Stimulated activated memory B cell treated with anti-CD40 and anti-IgM and Interleukin-4, amounts not matched to agents 10 μg/mL and 1 μg/mL and 100 μg/mL, for 72 hours (primary cell): ENCODE results near the gene CEP76.
"Not testable (repeated sequence)": the region's sequence is repeated elsewhere in the genome, so short reads cannot be mapped to it uniquely, and the experiment has no call there.

Source experiments
- ATAC-seq: fragments of 150-1000 bp; cut with Tn5 transposase; 2 replicates; pipeline ENCODE4 v1.10.0; 2021
- H3K27ac Mint-ChIP-seq: one replicate; pipeline ENCODE4 v1.8.0; 2022; ENCODE audit warnings: mild to moderate bottlenecking, mixed read lengths
- H3K27me3 Mint-ChIP-seq: one replicate; pipeline ENCODE4 v1.8.0; 2022; ENCODE audit warnings: mixed read lengths
- H3K36me3 Mint-ChIP-seq: one replicate; pipeline ENCODE4 v1.8.0; 2022; ENCODE audit warnings: mixed read lengths
- H3K4me1 Mint-ChIP-seq: one replicate; pipeline ENCODE4 v1.8.0; 2022; ENCODE audit warnings: mixed read lengths
- H3K4me3 Mint-ChIP-seq: one replicate; pipeline ENCODE4 v1.8.0; 2022; ENCODE audit warnings: mild to moderate bottlenecking, moderate library complexity, mixed read lengths
- H3K9me3 Mint-ChIP-seq: one replicate; pipeline ENCODE4 v1.8.0; 2022; ENCODE audit warnings: mixed read lengths

CEP76 gene

GRCh38 chr18:12659904-12660605, 42.5 kb downstream of the CEP76 start:
- Mint-ChIP-seq H3K27me3 (peaks cover 13% of the 10 kb centered on the region), H3K36me3 (no peaks in the 10 kb centered on the region), H3K9me3 (no peaks in the 10 kb centered on the region), H3K4me1 (peaks cover 14% of the 10 kb centered on the region), H3K4me3 (no peak overlapping the region), H3K27ac (no peak overlapping the region)
- no peak for ATAC-seq

GRCh38 chr18:12658426-12659138, 43.9 kb downstream of the CEP76 start:
- Mint-ChIP-seq H3K27me3 (peaks cover 23% of the 10 kb centered on the region), H3K4me3 (peak overlapping the region; percentile 84), H3K4me1 (peaks cover 14% of the 10 kb centered on the region), H3K9me3 (no peaks in the 10 kb centered on the region), H3K36me3 (no peaks in the 10 kb centered on the region), H3K27ac (peak overlapping the region; percentile 71)
- no peak for ATAC-seq

- Mint-ChIP-seq H3K27ac (peak within 1 kb of the TSS; percentile 71), H3K4me1 (peaks cover 14% of the 10 kb centered on the region), H3K9me3 (no peaks in the 10 kb centered on the region), H3K36me3 (no peaks in the 10 kb centered on the region), H3K27me3 (peaks cover 30% of the 10 kb centered on the region), H3K4me3 (peak within 1 kb of the TSS; percentile 84)
- ATAC-seq, result peak; percentile 88
Measured at GRCh38 chr18:12657684-12658425, 44.7 kb downstream of the CEP76 start, which contains the start of gene SPIRE1. Gene SPIRE1, minus strand, starts transcription at chr18:12658107. Its CDS starts 241 bp downstream, at chr18:12657866.

- ATAC-seq, result peak; percentile 70
- no peaks in the 10 kb centered on the region for H3K36me3 Mint-ChIP-seq
- H3K9me3 Mint-ChIP-seq, result no peaks in the 10 kb centered on the region
- H3K4me1 Mint-ChIP-seq, result peaks cover 14% of the 10 kb centered on the region
- no peak overlapping the region for H3K27ac Mint-ChIP-seq
- H3K4me3 Mint-ChIP-seq, result peak overlapping the region; percentile 56
- H3K27me3 Mint-ChIP-seq, result peaks cover 37% of the 10 kb centered on the region
Measured at GRCh38 chr18:12656938-12657683, 45.4 kb downstream of the CEP76 start.

GRCh38 chr18:12656605-12656937, 46.0 kb downstream of the CEP76 start:
- no peak overlapping the region for H3K27ac Mint-ChIP-seq
- H3K4me1 Mint-ChIP-seq, result peaks cover 14% of the 10 kb centered on the region
- no peaks in the 10 kb centered on the region for H3K9me3 Mint-ChIP-seq
- peaks cover 43% of the 10 kb centered on the region for H3K27me3 Mint-ChIP-seq
- H3K4me3 Mint-ChIP-seq, result peak overlapping the region; percentile 56
- no peaks in the 10 kb centered on the region for H3K36me3 Mint-ChIP-seq
- no peak for ATAC-seq

GRCh38 chr18:12654971-12655370, 47.6 kb downstream of the CEP76 start:
- Mint-ChIP-seq H3K4me3 (no peak overlapping the region), H3K27me3 (peaks cover 48% of the 10 kb centered on the region), H3K27ac (no peak overlapping the region), H3K9me3 (no peaks in the 10 kb centered on the region), H3K4me1 (peaks cover 14% of the 10 kb centered on the region), H3K36me3 (no peaks in the 10 kb centered on the region)
- ATAC-seq, result no peak

GRCh38 chr18:12652861-12653401, 49.6 kb downstream of the CEP76 start:
- Mint-ChIP-seq H3K27me3 (peaks cover 48% of the 10 kb centered on the region), H3K4me1 (peaks cover 6% of the 10 kb centered on the region), H3K4me3 (no peak overlapping the region), H3K9me3 (no peaks in the 10 kb centered on the region), H3K36me3 (no peaks in the 10 kb centered on the region), H3K27ac (no peak overlapping the region)
- no peak for ATAC-seq

- H3K9me3 Mint-ChIP-seq, result no peaks in the 10 kb centered on the region
- H3K36me3 Mint-ChIP-seq, result no peaks in the 10 kb centered on the region
- H3K27me3 Mint-ChIP-seq, result peaks cover 48% of the 10 kb centered on the region
- no peak overlapping the region for H3K27ac Mint-ChIP-seq
- H3K4me3 Mint-ChIP-seq, result no peak overlapping the region
- H3K4me1 Mint-ChIP-seq, result peaks cover 3% of the 10 kb centered on the region
- no peak for ATAC-seq
Measured at GRCh38 chr18:12651651-12652050, 50.9 kb downstream of the CEP76 start.

- Mint-ChIP-seq H3K27me3 (peaks cover 30% of the 10 kb centered on the region), H3K27ac (no peak overlapping the region), H3K4me3 (no peak overlapping the region), H3K36me3 (no peaks in the 10 kb centered on the region), H3K4me1 (no peaks in the 10 kb centered on the region), H3K9me3 (no peaks in the 10 kb centered on the region)
- ATAC-seq, result no peak
Measured at GRCh38 chr18:12647773-12648172, 54.8 kb downstream of the CEP76 start.

GRCh38 chr18:12645751-12646203, 56.7 kb downstream of the CEP76 start:
- peaks cover 23% of the 10 kb centered on the region for H3K27me3 Mint-ChIP-seq
- no peak overlapping the region for H3K27ac Mint-ChIP-seq
- no peaks in the 10 kb centered on the region for H3K4me1 Mint-ChIP-seq
- H3K9me3 Mint-ChIP-seq, result no peaks in the 10 kb centered on the region
- H3K4me3 Mint-ChIP-seq, result no peak overlapping the region
- ATAC-seq, result no peak
- H3K36me3 Mint-ChIP-seq, result no peaks in the 10 kb centered on the region

GRCh38 chr18:12645254-12645653, 57.3 kb downstream of the CEP76 start:
- no peaks in the 10 kb centered on the region for H3K4me1 Mint-ChIP-seq
- no peak overlapping the region for H3K4me3 Mint-ChIP-seq
- H3K27me3 Mint-ChIP-seq, result peaks cover 23% of the 10 kb centered on the region
- H3K36me3 Mint-ChIP-seq, result no peaks in the 10 kb centered on the region
- H3K9me3 Mint-ChIP-seq, result no peaks in the 10 kb centered on the region
- ATAC-seq, result no peak
- no peak overlapping the region for H3K27ac Mint-ChIP-seq

- H3K9me3 Mint-ChIP-seq, H3K36me3 Mint-ChIP-seq, ATAC-seq, H3K27ac Mint-ChIP-seq, H3K4me3 Mint-ChIP-seq, H3K4me1 Mint-ChIP-seq: not testable (repeated sequence)
- H3K27me3 Mint-ChIP-seq, result peaks cover 23% of the 10 kb centered on the region
Measured at GRCh38 chr18:12643756-12644155, 58.8 kb downstream of the CEP76 start.

- Mint-ChIP-seq H3K27me3 (peaks cover 17% of the 10 kb centered on the region), H3K27ac (no peak overlapping the region), H3K36me3 (no peaks in the 10 kb centered on the region), H3K4me1 (no peaks in the 10 kb centered on the region), H3K9me3 (no peaks in the 10 kb centered on the region), H3K4me3 (no peak overlapping the region)
- no peak for ATAC-seq
Measured at GRCh38 chr18:12640881-12641200, 61.7 kb downstream of the CEP76 start.

- H3K27me3 Mint-ChIP-seq, result peaks cover 11% of the 10 kb centered on the region
Measured at GRCh38 chr18:12639990-12640880, 62.3 kb downstream of the CEP76 start.

More at GRCh38 chr18:12639990-12640880, 62.3 kb downstream of the CEP76 start:
- Mint-ChIP-seq H3K4me1 (no peaks in the 10 kb centered on the region), H3K36me3 (no peaks in the 10 kb centered on the region), H3K9me3 (no peaks in the 10 kb centered on the region), H3K27ac (no peak overlapping the region), H3K4me3 (no peak overlapping the region)
- ATAC-seq, result no peak
